Neural progenitor cell (in vitro differentiated cells): ENCODE results near the gene SLC45A1. TPM values are rescaled to one million over a fixed set of nuclear protein-coding genes. Genes with fewer than 3 reads are reported as not detected.

Experiments used
- DNase-seq: peaks from one replicate; pipeline ENCODE4 v3.0.0-alpha.2; 2016; ENCODE audit warnings: low spot score
- H2AFZ ChIP-seq: fragments of 200-600 bp; sonication (generic); replicated peaks from 2 replicates; pipeline ENCODE4 v1.6.1; 2016; ENCODE audit warnings: antibody characterized with exemption
- H3F3A ChIP-seq: fragments of 200-600 bp; sonication (generic); 2 replicates; pipeline ENCODE4 v1.6.1; 2016; ENCODE audit warnings: antibody characterized with exemption, low read depth
- H3K27ac ChIP-seq: fragments of 200-600 bp; sonication (generic); 2 replicates; pipeline ENCODE4 v1.5.1; 2016; ENCODE audit warnings: mild to moderate bottlenecking
- H3K27me3 ChIP-seq: fragments of 200-600 bp; sonication (generic); 2 replicates; pipeline ENCODE4 v1.6.1; 2016; ENCODE audit warnings: mild to moderate bottlenecking, moderate library complexity
- H3K36me3 ChIP-seq: fragments of 200-600 bp; sonication (generic); 2 replicates; pipeline ENCODE4 v1.5.1; 2016
- H3K4me1 ChIP-seq: fragments of 200-600 bp; sonication (generic); 2 replicates; pipeline ENCODE4 v1.6.1; 2016; ENCODE audit warnings: mixed run types
- H3K4me2 ChIP-seq: fragments of 200-600 bp; sonication (generic); 2 replicates; pipeline ENCODE4 v1.6.1; 2016
- H3K4me3 ChIP-seq: fragments of 200-600 bp; sonication (generic); 2 replicates; pipeline ENCODE4 v1.5.1; 2016
- H3K79me2 ChIP-seq: fragments of 200-600 bp; sonication (generic); 2 replicates; pipeline ENCODE4 v1.6.1; 2016; ENCODE audit warnings: low read depth
- H3K9ac ChIP-seq: fragments of 200-600 bp; sonication (generic); 2 replicates; pipeline ENCODE4 v1.6.1; 2016
- H3K9me3 ChIP-seq: fragments of 200-600 bp; sonication (generic); 2 replicates; pipeline ENCODE4 v1.5.1; 2016; ENCODE audit warnings: low read depth
- H4K20me1 ChIP-seq: fragments of 200-600 bp; sonication (generic); 2 replicates; pipeline ENCODE4 v1.6.1; 2016; ENCODE audit warnings: low read depth
- H3K27ac Mint-ChIP-seq: 3 replicates; pipeline ENCODE4 v1.8.0; 2021; ENCODE audit warnings: mixed read lengths
- H3K27me3 Mint-ChIP-seq: 2 replicates; pipeline ENCODE4 v1.8.0; 2022; ENCODE audit warnings: low read depth, mild to moderate bottlenecking, inconsistent platforms, moderate library complexity, mixed read lengths; ENCODE audit not compliant: insufficient read depth
- H3K36me3 Mint-ChIP-seq: 3 replicates; pipeline ENCODE4 v1.8.0; 2021; ENCODE audit warnings: mixed read lengths
- H3K4me1 Mint-ChIP-seq: 3 replicates; pipeline ENCODE4 v1.8.0; 2021; ENCODE audit warnings: mixed read lengths
- H3K4me3 Mint-ChIP-seq: 3 replicates; pipeline ENCODE4 v1.8.0; 2021; ENCODE audit warnings: mild to moderate bottlenecking, moderate library complexity, mixed read lengths
- H3K9me3 Mint-ChIP-seq: 3 replicates; pipeline ENCODE4 v1.8.0; 2020; ENCODE audit warnings: mixed read lengths
- EZH2 ChIP-seq: fragments of 200-600 bp; sonication (generic); IDR thresholded peaks from 2 replicates; pipeline ENCODE4 v1.6.1; 2017; ENCODE audit warnings: antibody characterized with exemption, mild to moderate bottlenecking, moderate library complexity
- EZH2phosphoT487 ChIP-seq: fragments of 200-600 bp; sonication (generic); IDR thresholded peaks from 2 replicates; pipeline ENCODE4 v1.6.1; 2017; ENCODE audit warnings: antibody characterized with exemption
- total RNA-seq: library from RNA; depleted of rRNA; stranded (reverse); fragments of >200 nt; gene quantifications from 2 replicates; pipeline ENCODE4 v1.2.3, GENCODE V29; 2015; ENCODE audit warnings: low replicate concordance
- TF ChIP-seq, protein P1 (sequence below): fragments of 200-600 bp; sonication (generic); IDR thresholded peaks from 2 replicates; pipeline ENCODE4 v1.5.1; 2017; ENCODE audit warnings: antibody characterized with exemption, mild to moderate bottlenecking

SLC45A1 gene
- total RNA-seq, 1 donor from 2014 or later: 1.1 TPM

DNA sequence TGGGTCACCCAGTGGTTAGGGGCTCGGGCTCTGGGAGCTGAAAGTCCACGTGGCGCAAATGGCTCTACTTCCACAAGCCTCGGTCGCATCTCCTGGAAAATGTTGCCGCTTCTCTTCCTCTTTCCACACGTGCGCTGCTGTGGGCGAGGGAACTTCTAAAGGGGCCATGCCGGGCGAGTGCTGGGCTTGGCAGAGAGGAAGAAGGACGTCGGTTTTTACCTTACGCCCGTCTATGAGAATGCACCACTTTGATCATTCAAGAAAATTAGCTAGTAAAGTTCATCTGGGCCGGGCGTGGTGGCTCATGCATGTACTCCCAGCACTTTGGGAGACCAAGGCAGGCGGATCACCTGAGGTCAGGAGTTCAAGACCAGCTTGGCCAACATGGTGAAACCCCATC is 10.4 kb downstream of the SLC45A1 start:
- H3K9me3 Mint-ChIP-seq: no peaks in the 10 kb centered on the region
- Histone ChIP-seq H3K27me3 (no peaks in the 10 kb centered on the region), H3K4me2 (no peak overlapping the region), H3K9ac (no peak overlapping the region), H4K20me1 (no peaks in the 10 kb centered on the region), H3K36me3 (no peaks in the 10 kb centered on the region), H2AFZ (no peak overlapping the region), H3K4me3 (no peak overlapping the region), H3K27ac (no peak overlapping the region), H3K9me3 (no peaks in the 10 kb centered on the region), H3K79me2 (no peaks in the 10 kb centered on the region), H3F3A (no peaks in the 10 kb centered on the region), H3K4me1 (no peaks in the 10 kb centered on the region)
- H3K36me3 Mint-ChIP-seq: peaks cover 2% of the 10 kb centered on the region
- H3K27ac Mint-ChIP-seq: no peak overlapping the region
- TF ChIP-seq, protein P1, sequence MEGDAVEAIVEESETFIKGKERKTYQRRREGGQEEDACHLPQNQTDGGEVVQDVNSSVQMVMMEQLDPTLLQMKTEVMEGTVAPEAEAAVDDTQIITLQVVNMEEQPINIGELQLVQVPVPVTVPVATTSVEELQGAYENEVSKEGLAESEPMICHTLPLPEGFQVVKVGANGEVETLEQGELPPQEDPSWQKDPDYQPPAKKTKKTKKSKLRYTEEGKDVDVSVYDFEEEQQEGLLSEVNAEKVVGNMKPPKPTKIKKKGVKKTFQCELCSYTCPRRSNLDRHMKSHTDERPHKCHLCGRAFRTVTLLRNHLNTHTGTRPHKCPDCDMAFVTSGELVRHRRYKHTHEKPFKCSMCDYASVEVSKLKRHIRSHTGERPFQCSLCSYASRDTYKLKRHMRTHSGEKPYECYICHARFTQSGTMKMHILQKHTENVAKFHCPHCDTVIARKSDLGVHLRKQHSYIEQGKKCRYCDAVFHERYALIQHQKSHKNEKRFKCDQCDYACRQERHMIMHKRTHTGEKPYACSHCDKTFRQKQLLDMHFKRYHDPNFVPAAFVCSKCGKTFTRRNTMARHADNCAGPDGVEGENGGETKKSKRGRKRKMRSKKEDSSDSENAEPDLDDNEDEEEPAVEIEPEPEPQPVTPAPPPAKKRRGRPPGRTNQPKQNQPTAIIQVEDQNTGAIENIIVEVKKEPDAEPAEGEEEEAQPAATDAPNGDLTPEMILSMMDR: no peak
- no peak for TF ChIP-seq EZH2phosphoT487
- no peak for TF ChIP-seq EZH2
- H3K27me3 Mint-ChIP-seq: no peaks in the 10 kb centered on the region
- peaks cover 2% of the 10 kb centered on the region for H3K4me1 Mint-ChIP-seq
- no peak for DNase-seq
- H3K4me3 Mint-ChIP-seq: no peak overlapping the region

DNA sequence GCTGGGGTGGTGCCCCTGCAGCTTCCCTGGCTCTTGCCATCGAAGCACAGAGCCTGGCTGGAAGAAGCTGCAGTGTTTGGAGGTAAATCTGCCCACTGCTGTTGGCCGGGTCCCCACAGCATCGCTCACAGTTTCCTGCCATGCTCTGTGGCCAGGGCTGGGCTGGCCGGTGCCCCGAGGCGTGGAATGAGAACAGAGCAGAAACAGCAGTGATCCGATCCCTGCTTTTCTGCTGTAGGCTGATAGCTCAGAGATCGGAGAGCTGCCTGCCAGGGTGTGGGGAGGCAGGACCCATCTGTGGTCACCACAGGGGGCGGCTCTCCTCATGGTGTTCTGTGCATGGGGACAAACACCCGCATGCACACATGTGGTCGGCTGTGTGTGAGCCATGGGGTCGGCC is 11.5 kb downstream of the SLC45A1 start:
- no peaks in the 10 kb centered on the region for H3K9me3 ChIP-seq
- H3K27ac ChIP-seq: no peak overlapping the region
- no peak overlapping the region for H3K4me2 ChIP-seq
- no peaks in the 10 kb centered on the region for H4K20me1 ChIP-seq
- no peak overlapping the region for H3K4me3 ChIP-seq
- Mint-ChIP-seq H3K9me3 (no peaks in the 10 kb centered on the region), H3K36me3 (peaks cover 4% of the 10 kb centered on the region), H3K27me3 (no peaks in the 10 kb centered on the region), H3K4me3 (no peak overlapping the region), H3K27ac (no peak overlapping the region), H3K4me1 (peaks cover 2% of the 10 kb centered on the region)
- H3K27me3 ChIP-seq: no peaks in the 10 kb centered on the region
- TF ChIP-seq, protein P1: no peak
- no peak for TF ChIP-seq EZH2phosphoT487
- TF ChIP-seq EZH2: no peak
- no peaks in the 10 kb centered on the region for H3K79me2 ChIP-seq
- DNase-seq: no peak
- H2AFZ ChIP-seq: no peak overlapping the region
- H3K4me1 ChIP-seq: no peaks in the 10 kb centered on the region
- H3K9ac ChIP-seq: no peak overlapping the region
- no peaks in the 10 kb centered on the region for H3K36me3 ChIP-seq
- no peaks in the 10 kb centered on the region for H3F3A ChIP-seq

DNA sequence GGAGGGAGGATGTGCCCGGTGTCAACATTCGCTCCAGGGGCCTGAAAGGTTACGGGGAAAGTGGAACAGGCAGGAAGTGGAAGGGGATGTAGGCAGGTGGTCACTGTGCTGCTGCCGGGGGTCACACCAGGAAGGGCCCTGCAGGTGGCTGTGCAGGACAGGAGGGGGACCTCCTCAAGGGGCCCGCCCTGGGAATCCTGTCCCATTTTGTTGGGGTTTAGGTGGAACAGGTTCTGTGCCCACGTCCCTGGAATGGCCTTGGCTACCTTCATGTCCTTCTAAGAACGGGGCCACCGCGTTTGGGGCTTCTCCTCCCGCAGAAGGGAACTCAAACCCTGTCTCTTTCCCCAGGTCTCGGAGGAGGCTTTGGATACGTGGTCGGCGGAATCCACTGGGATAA is 11.9 kb downstream of the SLC45A1 start:
- Histone ChIP-seq H3K9ac (no peak overlapping the region), H3K4me2 (no peak overlapping the region), H4K20me1 (no peaks in the 10 kb centered on the region), H3K4me3 (no peak overlapping the region), H3K9me3 (no peaks in the 10 kb centered on the region), H3F3A (no peaks in the 10 kb centered on the region), H3K27ac (no peak overlapping the region), H3K27me3 (no peaks in the 10 kb centered on the region), H3K36me3 (no peaks in the 10 kb centered on the region), H2AFZ (no peak overlapping the region), H3K4me1 (no peaks in the 10 kb centered on the region), H3K79me2 (no peaks in the 10 kb centered on the region)
- TF ChIP-seq EZH2phosphoT487 (no peak), EZH2 (no peak)
- TF ChIP-seq, protein P1: no peak
- no peaks in the 10 kb centered on the region for H3K9me3 Mint-ChIP-seq
- peaks cover 4% of the 10 kb centered on the region for H3K36me3 Mint-ChIP-seq
- no peak for DNase-seq
- H3K4me1 Mint-ChIP-seq: peaks cover 2% of the 10 kb centered on the region
- no peak overlapping the region for H3K27ac Mint-ChIP-seq
- no peak overlapping the region for H3K4me3 Mint-ChIP-seq
- no peaks in the 10 kb centered on the region for H3K27me3 Mint-ChIP-seq
